Measurements from ENCODE around the gene PRR19.
"Not testable (repeated sequence)": the region's sequence is repeated elsewhere in the genome, so short reads cannot be mapped to it uniquely, and the experiment has no call there.

GRCh38 chr19:42266105-42266504, 35.8 kb upstream of the PRR19 start:
- TF ChIP-seq CTCF (IDR thresholded peaks at IDR 0.05; ENCODE audit: low read depth, low read length, missing input control); RXRA (IDR thresholded peaks at IDR 0.05); MAX (IDR thresholded peaks at IDR 0.05); REST (IDR thresholded peaks at IDR 0.05); GABPA (IDR thresholded peaks at IDR 0.05 in 1 of 2, conservative IDR thresholded peaks at IDR 0.05 in 1 of 2); RAD21 (IDR thresholded peaks at IDR 0.05); NR2F2 (IDR thresholded peaks at IDR 0.05); TAF1 (conservative IDR thresholded peaks at IDR 0.05): not testable (repeated sequence)
